ENCODE data around the gene CMTR1.

The CMTR1 gene

DNA sequence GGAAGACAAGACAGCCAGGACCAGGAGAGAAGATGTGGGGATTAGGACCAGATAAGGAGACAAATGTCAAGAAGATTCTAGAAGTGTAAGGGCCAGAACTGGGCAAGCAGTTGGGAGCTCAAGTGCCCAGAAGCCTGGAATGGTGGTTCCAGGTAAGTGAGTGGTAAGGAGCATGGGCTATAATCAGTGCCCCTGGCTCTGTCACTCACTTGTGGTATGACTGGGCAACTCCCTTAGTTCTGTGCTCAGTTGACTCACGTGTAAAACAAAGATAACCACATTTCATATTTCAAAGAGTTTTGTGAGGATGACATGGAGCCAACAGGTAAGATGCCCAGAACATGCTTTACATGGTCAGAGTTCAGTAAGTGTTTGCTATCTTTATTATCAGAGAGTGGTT, 55.5 kb downstream of the CMTR1 start:
- TF ChIP-seq GATA2 (IDR thresholded peaks at IDR 0.05; ENCODE audit: low read depth, low read length) (no peak), GATA3 (IDR thresholded peaks at IDR 0.05; ENCODE audit: low read depth, low read length) (no peak)

DNA sequence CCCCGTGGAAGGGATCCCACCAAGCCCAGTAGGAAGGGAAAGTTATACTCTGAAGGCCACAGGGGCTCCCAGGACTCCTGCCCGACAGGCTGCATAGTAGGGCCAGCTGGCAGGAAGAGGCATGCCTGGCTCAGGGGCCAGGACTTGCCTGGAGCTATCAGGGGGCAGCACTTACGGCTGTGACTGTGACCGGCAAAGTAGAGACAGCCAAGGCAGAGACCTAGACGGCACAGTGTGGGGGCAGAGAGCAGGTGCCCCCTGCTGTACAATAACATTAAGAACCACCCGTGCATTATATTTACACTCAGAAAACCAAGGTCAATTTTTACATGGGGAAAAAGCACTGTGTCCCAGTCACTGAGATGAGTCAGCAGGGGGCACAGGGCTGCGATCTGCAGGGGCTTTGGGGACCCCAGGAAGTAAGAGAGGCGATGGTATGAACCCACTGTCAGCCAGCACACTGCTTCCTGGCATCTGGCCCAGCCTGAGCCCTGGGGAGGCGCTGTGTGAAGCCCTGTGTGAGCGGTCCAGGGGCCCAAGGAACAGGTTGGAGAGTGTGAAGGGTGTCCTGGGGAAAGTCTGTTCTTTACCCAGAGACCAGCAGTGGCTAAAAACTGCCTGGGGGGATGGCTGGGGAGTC, 56.8 kb downstream of the CMTR1 start:
- TF ChIP-seq GATA3 (IDR thresholded peaks at IDR 0.05; ENCODE audit: low read depth, low read length), result no peak
- TF ChIP-seq GATA2 (IDR thresholded peaks at IDR 0.05; ENCODE audit: low read depth, low read length), result no peak

DNA sequence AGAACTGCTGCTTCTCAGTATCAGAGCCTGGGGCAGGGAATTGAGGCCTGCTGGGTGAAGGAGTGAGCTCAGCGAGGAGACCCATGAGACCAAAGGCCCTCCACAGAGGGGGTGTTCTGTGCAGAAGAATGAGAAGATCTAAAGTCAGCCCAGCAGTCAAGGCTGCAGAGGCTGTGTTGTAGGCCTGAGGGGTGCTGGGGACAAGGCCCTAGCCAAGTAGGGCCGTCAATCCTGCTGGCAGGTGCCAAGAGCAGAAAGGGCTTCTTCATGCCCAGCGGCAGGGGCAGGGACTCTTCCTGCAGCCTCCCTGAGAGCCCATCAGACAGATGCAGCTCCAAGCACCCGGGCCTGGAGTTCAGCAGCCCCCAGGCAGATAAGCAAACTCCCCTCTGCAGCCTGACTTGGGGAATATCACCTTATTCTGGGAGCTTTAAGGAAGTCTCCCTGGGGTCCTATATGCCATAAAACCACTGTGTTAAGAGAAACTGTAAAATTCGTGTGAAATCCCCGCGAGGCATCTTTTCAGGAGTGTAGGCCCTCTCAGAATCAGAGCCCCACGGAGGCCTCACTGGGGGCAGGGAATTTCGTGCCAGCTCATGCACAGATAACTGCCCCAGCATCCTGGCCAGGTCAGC, 57.6 kb downstream of the CMTR1 start:
- no peak for TF ChIP-seq GATA2 (IDR thresholded peaks at IDR 0.05; ENCODE audit: low read depth, low read length)
- TF ChIP-seq GATA3 (IDR thresholded peaks at IDR 0.05; ENCODE audit: low read depth, low read length), result no peak

DNA sequence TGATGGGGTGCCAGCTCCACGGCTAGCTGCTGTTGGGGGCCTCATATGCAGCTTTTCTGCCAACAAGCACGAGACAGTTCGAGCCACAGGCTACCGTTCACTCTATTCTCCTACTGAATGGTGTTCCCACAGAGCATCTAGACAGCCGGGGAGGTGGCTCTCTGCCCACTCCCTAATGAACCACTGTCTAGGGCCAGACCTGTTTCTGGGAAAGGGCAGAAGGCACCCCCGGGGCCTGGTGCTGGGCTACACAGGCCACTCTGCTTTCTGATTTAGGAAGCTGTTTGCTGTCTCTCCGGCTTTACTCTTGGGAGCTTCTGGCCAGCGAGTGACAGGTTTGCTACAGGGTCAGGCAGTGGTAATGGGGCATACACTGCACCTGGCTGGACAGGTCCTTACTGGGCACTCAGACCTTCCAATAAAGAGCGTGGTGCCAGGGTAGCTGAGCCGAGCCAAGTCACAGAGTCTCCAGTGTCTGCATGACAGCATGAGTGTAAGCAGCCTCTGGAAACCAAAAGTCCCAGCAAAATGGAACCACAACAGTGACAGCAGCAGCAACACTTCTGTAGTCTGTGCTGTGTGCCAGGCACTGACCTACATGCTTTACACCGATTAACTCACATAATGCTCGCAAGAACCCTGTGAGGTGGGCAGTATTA, 58.3 kb downstream of the CMTR1 start:
- no peak for TF ChIP-seq GATA3 (IDR thresholded peaks at IDR 0.05; ENCODE audit: low read depth, low read length)
- TF ChIP-seq GATA2 (IDR thresholded peaks at IDR 0.05; ENCODE audit: low read depth, low read length), result no peak

DNA sequence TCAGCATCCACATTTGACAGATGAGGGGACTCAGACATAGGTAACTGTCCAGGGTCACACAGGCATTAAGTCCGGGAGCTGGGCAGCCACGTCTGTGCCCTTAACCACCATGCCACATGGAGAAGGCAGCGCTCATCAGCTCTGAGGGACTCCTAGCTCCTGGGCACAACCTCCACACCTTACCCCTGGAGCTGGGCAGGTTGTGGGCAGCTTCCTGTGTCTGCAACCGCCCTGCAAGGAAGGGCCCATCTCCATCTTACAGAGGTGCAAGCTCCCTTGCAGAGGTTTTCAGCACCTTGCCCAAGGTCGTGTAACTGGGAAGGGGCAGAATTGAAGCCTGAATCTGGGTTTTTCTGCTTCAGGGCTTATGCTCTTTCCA, 58.8 kb downstream of the CMTR1 start:
- no peak for TF ChIP-seq GATA2 (IDR thresholded peaks at IDR 0.05; ENCODE audit: low read depth, low read length)
- no peak for TF ChIP-seq GATA3 (IDR thresholded peaks at IDR 0.05; ENCODE audit: low read depth, low read length)

DNA sequence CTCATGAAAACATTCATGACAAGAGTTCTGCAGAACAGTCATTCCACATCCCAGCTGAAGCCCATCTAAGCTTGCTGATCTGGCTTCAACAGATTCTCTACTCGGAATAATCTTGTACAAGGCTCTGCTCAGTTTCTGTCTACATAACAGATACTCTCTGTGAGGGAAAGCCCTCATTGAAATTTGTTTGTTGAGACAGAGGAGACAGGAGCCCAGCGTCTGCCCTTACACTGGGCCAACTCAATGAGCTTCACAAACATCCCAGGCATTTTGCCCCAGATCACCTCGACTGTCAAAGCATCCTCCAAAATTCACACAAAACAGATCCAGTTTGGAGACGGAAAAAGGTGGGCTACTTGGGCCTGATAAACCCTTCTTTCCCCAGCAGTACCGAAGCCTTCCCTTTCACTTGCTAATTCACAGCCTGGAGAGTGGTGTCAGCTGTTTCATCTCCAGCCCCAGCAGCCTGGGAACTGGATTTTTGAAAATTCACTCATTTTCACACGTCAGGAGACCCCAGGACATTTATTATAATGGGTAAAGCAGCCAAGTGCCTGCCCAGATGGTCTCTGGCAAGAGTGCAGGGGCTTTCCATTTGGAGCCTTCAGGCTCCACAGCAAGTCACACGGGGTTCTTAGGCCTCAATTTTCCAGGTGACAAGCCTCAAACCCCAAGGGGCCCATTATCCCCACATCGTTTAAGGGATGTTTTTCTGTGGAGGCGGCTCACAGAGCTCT, 59.4 kb downstream of the CMTR1 start:
- TF ChIP-seq GATA3 (IDR thresholded peaks at IDR 0.05; ENCODE audit: low read depth, low read length), result no peak

DNA sequence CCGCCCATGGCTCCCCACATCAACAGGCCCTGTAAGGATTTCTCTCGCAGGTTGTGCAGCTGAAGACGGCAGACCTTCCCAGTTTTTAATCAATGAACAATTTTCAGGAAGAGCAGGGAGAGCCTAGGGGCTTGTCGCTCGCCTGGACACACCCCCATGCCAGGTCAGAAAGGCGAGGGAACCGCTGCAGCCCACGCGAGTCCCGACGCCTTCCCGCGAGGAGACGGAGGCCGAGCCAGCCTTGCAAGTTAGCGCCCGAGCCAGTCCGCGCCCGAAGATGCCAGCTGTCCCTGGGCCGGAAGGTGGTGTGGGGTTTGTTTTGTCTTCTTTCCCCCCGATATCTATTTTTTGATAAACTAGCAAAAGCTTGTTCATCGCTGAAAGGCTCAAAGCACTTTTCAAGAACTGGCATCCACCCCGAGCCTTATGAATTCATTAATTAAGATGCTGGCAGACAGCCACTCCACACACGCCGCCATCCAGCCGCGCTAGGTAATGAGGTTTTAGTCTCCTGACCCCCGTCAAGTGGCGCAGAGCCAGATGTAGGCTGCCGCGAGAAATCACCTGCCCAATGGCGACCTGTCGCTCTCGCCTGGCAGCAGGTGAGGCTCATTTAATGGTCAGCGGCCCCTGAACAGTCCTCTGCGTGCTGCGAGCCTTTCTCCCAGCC, 60.1 kb downstream of the CMTR1 start:
- TF ChIP-seq GATA2 (IDR thresholded peaks at IDR 0.05; ENCODE audit: low read depth, low read length), result no peak

DNA sequence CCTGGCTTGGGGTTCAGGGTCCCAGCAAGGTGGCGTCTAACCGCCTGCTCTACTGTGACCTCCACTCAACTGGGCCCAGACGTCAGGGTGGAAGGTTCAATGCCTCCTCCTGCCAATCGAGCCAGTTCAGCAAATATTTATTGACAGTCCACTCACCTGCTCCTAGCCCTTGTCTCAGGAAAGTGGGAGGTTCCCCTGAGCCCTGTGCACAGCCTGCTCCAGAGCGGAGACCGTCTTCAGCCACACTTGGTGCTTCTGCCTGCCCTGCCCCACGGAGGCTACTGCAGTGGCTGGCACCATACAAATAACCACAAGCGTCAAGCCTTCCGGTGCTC, 60.6 kb downstream of the CMTR1 start:
- TF ChIP-seq GATA3 (IDR thresholded peaks at IDR 0.05; ENCODE audit: low read depth, low read length), result no peak
- no peak for TF ChIP-seq GATA2 (IDR thresholded peaks at IDR 0.05; ENCODE audit: low read depth, low read length)

DNA sequence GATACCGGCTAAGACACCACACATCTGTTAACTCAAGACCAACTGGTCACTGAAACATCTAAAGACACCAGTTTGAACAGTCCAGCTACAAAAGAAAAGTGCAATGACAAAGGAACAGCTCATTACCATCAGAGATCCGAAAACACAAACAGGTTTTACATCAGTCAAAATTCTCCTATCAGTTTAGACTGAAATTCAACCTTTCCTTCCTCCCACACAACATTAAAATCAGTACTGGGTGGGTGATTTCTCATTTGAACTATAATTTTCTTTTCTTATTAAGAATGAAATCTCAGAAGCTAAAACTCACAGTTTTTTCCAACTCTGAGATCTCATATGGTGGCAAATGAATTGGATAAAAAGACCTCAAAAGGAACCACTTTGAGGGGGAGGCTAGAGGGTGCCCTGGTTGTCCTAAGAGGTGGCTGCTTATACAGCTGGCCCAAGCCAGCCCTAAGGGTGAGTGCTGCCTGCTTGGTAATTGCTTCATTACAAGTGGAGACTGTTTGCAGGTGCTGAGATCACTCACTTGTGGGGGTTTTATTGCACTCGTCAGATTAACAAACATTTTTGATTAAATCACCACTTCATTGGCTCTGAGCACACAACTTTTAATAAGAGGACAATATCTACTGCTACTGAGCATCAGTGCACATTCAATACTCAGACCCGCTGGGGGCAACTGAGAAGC, 62.4 kb downstream of the CMTR1 start:
- TF ChIP-seq GATA3 (IDR thresholded peaks at IDR 0.05; ENCODE audit: low read depth, low read length) (no peak), GATA2 (IDR thresholded peaks at IDR 0.05; ENCODE audit: low read depth, low read length) (no peak)

DNA sequence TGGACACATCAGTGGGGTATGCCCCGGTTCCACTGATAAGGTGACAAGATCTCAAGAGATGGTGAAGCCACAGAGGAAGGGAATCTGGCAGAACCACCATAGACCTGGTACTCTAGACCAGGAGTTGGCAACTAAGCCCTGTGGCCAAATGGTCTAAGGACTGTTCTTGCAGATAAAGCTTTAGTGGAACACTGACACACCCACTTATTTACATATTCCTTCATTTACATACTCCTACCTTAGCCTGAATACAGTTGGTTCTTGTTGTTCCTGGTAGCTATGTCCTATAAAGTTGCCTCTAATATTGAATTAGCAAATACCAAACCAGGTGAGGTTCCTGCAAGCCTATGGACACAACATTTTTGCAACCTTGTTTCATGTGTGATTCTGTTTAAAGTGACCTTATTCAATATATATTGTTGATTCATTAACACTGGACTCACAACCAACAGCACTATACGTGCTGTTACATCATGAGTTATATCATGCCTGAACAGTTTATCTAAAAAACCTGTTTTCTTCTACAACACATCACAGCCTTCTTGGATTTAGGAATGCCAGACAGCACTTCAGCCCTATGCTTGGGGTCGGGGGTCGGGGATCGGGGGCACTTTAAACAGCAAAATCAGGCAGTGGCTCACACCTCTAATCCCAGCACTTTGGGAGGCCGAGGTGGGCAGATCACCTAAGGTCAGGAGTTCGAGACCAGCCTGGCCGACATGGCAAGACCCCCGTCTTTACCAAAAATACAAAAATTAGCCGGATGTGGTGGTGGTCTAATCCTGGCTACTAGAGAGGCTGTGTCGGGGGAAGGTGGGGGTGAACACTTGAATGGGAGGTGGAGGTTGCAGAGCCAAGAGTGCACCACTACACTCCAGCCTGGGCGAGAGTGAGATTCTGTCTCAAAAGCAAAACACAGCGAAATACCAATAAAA, 64.2 kb downstream of the CMTR1 start:
- TF ChIP-seq GATA3 (IDR thresholded peaks at IDR 0.05; ENCODE audit: low read depth, low read length) (no peak), GATA2 (IDR thresholded peaks at IDR 0.05; ENCODE audit: low read depth, low read length) (no peak)

DNA sequence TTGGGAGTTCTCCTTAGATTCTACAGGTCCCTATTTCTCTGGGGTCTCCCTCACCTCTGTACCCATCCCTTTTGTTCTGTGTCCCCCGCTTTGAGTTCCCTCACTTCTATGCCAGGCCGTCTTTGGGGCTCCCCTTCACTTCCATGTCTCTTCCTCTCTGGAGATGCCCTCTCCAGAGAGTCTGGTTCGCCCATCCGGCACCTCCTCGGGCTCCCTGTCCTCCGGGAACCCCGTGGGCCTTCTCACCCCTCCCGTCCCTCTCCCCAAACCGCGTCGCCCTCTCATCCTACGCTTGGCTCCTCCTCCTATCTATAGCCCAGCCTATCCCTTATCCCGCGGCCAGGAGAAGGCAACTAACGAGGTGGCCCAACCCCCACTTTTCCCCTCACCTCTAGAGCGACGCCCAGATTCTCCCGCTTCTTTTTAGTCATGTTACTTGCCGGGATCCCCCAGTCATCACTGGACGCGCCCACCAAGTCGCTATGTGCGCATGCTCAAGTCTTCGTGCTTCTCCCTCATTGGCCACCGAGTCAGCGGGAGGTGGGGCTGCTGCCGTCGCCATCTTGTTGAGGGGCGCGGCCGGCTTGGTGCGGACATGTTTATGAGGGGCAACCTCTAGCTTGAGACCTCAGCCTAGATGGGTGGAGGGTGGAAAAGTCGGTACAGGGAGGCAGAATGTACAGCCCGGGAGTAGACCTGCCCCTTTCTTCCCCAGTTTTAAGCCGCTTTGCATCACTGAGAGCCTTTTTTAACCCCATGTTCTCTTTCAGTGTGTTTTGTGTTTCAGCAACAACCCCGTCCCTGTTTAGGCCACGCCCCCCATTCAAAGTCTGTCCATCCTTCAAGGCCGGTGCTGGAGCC, 66.6 kb downstream of the CMTR1 start, which contains the start of gene CCDC167:
Gene CCDC167 (minus strand): TSS at position 461 of the 861 bp plus-strand sequence. CDS start 30 bp downstream, at position 431.
- no peak for TF ChIP-seq GATA3 (IDR thresholded peaks at IDR 0.05; ENCODE audit: low read depth, low read length)
- no peak for TF ChIP-seq GATA2 (IDR thresholded peaks at IDR 0.05; ENCODE audit: low read depth, low read length)

DNA sequence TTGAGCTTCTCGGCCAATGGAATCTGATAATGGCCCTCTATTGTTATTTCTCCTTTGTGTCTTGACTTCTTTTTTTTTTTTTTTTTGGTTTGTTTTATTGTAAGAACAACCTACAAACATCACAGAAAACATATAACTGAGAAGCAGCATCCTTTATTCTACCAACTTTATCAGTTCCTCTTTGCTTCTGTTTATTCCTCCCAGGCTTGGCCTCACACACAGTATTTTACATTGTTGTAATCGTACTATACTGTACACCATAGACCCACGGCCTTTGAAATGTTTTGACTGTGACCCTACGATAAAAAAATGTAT, 67.2 kb downstream of the CMTR1 start:
- TF ChIP-seq GATA2 (IDR thresholded peaks at IDR 0.05; ENCODE audit: low read depth, low read length) (no peak), GATA3 (IDR thresholded peaks at IDR 0.05; ENCODE audit: low read depth, low read length) (no peak)

Data from SH-SY5Y (cell line).